Skeletal muscle cell (primary cell): ENCODE data around the gene IZUMO4.

Source experiments
- DNase-seq: peaks from one replicate; pipeline ENCODE4 v3.0.0-alpha.2; 2010; ENCODE audit warnings: low read depth
- H3K4me3 ChIP-seq: 2 replicates; pipeline ENCODE4 v1.5.1; 2011; ENCODE audit warnings: low read depth, mild to moderate bottlenecking, control low read depth, low read length, moderate library complexity

Gene IZUMO4

DNA sequence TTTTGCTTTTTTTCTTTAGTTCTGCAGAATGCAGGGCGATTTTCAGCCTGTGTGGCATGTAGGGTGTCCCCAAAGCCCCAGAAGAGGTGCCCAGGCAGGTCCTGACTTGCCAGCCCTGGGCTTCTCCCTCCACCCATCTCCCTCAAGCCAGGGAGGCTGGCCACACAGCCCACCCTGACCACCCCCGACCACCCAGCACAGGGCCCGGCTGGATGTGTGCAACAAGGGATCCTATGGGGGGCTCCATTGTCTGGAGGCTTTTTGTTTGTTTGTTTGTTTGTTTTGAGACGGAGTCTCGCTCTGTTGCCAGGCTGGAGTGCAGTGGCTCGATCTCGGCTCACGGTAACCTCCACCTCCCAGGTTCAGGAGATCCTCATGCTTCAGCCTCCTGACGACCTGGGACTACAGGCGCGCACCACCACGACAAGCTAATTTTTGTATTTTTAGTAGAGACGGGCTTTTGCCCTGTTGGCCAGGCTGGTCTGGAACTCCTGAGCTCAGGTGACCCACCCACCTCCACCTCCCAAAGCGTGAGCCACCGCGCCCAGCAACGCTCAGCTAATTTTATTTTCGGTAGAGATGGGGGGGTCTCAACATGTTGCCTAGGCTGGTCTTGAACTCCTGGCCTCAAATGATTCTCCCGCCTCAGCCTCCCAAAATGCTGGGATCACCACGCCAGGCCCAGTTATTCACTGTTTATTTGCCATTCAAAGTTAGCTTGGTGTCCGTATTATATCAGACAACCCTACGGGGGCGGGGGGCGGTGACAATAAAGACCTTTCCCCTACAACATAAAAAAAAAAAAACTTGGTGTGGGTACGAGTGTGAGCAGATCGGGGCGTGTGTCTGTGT, 37.9 kb upstream of the IZUMO4 start:
- no peak overlapping the region for H3K4me3 ChIP-seq
- no peak for DNase-seq

DNA sequence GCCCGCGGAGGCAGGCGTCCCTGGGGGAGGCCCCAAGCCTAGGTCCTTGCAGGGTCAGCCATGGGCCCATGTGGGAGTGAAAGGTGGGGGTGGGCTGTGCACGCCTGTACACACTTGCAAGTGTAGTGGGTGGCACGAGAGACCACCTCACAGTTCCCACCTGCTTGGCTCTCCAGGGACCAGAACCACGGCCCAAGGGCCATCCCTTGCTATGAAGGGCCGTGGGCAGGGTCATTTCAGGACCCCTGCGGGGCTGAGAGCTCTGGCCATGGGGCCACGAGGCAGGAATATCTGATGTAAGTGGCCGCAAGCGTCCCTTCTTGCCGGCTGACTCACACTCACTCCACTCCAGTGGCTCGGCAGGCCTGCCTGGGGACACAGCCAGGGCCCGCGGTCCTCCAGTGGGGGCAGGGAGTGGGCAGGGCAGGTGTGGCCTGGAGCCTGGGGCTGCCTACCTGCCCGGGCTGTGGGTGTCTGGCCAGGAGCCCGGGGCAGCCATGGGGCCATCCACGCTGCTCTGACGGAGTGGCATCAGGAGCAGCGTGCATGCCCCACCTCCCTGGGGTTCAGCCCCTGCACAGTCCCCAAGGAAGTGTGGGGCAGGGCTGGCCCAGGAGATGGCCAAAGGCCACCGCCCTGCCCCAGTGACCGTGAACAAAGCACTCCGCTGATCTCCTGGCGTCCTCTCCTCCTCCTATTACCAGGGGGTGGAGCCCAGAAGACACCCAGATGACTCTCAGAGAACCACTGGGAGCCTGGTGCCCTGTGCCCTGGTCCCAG, 37.1 kb upstream of the IZUMO4 start:
- DNase-seq = no peak
- H3K4me3 ChIP-seq = no peak overlapping the region

DNA sequence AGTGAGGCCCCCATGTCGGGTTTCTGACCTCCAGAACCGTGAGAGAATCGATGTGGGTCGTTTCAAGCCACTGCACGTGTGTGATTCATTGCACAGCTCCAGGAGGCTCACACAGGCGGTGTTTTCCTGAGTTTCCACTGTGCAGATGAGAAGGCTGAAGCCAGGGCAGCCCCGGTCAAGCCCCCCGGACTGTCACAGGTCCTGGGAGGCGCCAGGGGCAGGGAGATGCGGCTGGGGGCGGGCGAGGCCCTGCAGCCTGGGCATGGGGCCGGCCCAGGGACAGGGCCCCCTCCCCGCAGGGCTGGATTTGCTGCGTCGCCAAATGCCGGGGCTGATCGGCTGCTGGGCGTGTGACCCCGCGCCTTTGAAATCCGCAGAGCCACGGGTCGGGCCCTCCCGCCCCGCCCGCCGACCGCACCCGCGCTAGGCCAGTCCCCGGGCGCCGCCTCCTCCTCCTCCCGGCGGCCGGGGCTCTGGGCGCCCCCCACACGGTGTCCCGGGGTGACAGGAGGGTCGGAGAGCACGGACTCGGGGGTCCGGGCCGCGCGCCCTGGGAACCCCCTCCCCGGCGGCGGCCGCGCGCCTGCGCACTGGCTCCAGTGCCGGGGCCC, 35.7 kb upstream of the IZUMO4 start:
- peak overlapping the region; percentile 45 for H3K4me3 ChIP-seq
- DNase-seq = no peak

DNA sequence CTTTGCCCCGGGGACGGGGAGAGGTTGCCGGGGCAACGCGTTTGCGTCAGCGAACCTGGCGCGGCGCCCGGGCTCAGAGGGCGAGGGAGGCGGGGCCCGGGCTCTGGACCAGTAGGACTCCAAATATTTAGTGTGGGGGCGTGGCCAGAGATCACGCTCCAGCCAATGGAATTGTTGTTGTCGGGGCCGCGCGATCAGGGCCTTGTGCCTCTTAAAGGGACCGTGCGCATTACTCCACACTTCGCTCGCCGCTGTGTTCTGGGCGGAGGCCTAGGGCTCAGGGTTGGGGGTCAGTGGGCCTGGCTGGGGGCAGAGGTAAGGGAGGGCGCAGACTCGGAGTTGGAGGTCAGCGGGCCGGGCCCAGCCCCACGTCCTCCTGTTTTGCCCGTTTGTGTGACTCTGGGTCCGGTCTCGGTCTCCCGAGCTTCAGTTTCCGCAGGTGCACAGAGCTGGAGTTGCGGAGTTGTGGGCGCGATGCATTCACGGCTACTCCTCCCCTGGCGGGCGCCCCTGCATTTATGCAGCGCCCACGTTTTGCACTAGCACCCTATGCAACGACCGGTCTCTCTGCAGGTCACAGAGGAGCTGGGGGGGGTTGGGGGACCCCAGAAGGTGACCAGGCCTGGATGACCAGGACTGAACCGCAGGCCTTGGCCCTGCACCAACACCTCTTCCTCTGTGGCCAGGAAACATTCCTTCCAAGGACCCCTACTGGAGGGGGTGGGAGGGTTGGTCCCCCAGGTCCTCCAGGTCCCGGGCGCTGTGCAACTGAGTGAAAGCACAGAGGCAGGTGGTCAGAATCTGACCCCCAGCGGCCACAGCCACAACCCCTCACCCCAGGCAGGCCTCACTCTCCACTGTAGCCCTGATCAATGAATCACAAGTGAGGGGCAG, 35.0 kb upstream of the IZUMO4 start:
- peak; percentile 89 for DNase-seq
- H3K4me3 ChIP-seq = peak overlapping the region; percentile 46

DNA sequence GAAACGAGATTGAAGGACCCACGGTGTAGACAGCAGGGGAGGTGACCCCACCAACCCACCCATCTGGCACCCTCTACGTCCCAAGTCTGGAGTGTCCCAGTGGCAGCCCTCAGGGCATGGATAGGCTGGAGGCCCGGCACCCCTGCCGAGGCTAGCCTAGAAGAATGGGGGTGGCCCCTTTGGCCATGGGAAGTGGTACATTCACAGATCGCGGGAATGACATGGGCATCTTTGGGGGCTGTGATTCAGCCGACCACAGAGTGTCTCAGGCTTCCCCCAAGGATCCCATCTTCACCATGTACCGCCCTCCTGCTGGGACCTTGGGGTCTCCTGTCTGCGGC, 34.4 kb upstream of the IZUMO4 start:
- H3K4me3 ChIP-seq = peak overlapping the region; percentile 46
- DNase-seq = no peak

DNA sequence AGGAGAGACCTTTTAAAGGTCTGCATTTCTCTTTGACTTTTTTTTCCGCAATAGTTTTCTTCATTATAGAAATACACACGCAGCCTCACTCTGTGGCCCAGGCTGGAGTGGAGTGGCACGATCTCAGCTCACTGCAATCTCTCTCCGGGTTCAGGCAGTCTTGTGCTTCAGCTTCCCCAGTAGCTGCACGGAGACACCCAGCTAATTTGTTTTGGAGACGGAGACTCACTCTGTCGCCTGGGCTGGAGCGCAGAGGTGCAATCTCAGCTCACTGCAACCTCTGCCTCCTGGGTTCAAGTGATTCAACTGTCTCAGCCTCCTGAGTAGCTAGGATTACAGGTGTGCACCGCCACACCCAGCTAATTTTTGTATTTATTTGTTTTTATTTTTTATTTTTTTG, 33.9 kb upstream of the IZUMO4 start:
- DNase-seq = no peak
- H3K4me3 ChIP-seq = no peak overlapping the region

DNA sequence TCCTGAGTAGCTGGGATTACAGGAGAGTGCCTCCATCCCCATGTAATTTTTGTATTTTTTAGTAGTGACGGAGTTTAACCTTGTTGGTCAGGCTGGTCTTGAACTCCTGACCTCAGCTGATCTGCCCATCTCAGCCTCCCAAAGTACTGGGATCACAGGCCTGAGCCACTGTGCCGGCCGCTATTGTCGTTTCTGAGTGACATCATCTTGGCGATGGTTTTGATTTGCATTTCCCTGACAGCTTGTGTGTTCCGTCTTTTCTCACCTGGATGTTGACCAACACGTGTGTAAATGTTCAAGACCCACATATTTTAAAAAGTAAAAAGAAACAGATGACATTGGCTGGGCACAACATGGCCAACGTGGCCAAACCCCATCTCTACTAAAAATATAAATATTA, 32.9 kb upstream of the IZUMO4 start:
- no peak overlapping the region for H3K4me3 ChIP-seq
- DNase-seq = no peak

DNA sequence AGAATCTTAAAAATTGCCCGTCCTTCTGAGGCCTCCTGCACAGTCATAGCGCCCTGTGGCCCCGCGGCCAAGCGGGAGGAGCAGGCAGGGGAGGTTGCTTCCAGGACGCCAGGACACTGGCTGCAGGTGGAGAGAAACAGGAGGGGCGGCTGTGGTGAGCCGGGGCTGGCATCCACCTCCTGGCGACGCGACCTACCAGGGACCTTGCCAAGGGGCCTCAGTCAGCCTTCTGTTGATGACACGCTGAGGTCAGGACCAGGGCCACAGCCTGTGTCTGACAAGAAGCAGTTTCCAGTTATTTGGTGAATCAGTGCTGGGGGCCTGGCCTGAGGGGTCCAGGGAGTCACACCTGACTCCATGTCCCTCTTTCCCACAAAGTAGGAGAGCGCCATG, 32.3 kb upstream of the IZUMO4 start:
- DNase-seq = no peak
- H3K4me3 ChIP-seq = no peak overlapping the region

DNA sequence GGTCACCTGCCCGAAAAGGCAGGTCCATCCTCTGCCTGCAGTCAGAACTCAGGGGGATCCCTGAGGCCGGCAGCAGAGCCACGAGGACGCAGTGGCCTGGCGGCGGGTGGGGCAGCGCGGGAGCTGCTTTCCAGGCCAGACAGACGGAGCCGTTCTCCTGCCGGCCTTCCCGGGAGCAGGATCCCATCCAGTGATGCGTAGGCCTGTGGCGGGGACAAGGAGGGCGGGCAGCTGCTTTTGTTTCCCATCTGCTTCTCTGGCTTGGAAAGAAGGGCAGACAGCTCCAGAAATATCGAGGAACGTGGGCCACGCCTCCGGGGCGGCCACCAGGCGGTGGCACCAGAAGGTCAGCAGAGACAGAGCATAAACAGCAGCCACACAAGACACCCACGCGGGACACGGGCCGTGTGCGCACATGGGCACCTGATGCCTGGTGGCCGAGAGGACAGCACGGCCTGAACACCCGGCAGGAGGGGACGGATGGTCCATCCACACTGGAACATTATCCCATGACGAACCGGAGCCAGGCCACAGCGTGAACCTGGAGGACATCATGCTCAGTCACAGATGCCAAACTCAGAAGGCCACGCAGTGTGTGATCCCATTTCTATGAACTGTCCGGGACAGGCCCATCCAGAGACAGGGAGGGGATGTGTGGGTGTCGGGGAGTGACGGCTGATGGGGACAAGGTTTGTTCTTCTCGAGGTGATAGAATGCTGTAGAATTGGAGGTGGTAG, 31.8 kb upstream of the IZUMO4 start:
- no peak overlapping the region for H3K4me3 ChIP-seq
- no peak for DNase-seq

DNA sequence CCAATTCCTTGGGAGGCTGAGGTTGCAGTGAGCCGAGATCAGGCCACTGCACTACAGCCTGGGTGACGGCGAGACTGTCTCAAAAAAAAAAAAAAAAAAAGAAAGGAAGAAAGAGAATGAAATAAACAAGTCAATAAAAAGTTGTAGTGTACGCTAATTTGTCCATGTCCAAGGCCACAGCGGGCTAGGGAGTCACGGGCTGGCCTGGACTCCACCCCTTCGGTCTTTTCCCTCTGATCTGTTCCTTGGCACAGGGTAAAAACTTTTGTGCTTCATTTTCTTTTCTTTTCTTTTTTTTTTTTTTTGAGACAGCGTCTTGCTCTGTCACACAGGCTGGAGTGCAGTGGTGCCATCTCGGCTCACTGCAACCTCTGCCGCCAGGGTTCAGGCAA, 26.3 kb upstream of the IZUMO4 start:
- no peak overlapping the region for H3K4me3 ChIP-seq
- DNase-seq = no peak

DNA sequence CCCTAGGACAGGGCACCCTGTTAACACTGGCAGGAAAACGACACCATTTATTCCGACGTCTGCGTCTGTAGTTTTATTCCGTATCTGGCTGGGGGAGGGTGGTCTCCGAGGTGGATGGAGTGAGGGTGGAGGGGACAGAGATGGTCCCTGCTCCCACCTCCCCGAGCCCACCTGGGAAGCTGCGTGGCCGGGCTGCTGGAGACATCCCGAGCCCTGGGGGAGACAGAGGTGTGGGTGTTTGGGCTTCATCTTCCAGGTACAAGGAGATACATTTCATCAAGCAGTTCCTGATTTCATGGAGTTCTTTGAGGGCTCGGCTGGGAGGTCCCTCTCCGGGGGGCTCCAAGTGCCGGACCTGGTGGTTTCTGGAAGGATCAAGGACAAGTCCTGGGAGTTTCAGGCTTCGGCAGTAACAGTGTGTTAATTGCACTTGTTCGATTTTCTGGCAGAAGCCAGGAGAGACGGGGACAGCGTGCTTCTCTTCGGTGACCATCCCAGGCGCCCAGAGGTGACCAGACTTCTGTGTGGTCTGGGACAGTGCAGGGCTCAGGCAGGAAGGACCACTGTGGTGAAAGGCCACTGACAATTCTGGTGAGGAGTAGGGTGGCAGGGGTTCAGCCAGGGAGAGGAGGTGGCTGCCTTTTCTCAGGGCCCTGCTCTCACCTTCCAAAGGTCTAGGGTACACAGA, 25.6 kb upstream of the IZUMO4 start:
- DNase-seq = no peak
- H3K4me3 ChIP-seq = no peak overlapping the region

DNA sequence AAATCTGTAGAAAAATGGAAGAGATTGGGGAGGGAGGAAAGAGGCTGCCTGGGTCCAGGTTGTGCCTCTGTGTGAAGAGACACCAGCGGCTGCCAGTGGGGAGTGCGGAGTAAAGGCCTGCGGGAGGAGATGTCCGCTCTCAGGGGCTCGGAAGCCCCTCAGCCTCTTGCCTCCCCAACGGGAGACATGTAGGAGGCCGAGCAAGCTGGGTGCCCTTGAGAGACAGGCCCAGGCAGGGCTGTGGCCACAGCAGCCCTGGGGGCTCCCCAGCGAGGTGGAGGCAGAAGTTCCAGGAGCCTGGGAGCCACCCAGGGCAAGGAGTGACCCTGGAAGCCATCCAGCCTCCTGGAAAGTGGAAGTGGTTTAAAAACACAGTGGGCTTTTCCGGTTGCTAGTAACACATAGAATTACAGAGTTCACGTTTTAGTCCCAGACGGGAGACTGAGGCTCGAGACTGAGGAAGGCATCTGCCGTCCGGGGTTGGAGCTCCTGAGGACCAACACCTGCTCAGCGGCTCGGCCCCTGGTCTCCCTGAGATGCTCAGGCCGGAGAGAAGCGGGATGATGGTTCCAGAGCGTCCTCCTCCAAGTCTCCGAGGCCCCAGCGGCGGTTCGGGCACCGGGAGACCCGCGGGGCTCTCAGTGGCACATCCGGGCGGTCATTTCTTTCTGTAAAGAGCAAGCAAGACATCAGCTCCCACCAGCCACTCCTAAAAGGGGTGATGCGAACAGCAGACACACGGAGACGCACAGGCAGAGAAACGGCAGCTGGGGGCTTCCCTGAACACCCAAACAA, 23.8 kb upstream of the IZUMO4 start:
- no peak for DNase-seq
- H3K4me3 ChIP-seq = no peak overlapping the region

DNA sequence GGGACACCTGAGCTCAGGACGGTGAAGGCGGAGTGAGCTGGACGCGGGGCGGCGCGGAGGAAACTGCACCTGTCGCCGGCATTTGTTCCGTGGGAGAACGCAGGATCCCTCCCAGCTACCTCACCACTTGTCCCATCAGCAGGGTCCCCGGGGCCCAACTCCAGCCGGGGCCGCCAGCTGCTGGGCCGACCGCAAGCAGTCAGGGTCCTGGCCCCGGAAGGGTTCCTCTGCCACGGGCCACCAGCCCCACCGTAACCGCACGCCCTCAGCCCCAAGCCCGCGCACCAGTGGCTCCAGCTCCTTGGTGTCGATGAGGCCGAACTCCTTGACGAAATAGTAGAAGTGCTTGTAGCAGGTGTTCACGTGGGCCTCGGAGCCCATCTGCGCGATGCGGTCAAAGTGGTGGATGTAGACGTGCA, 20.2 kb upstream of the IZUMO4 start:
- no peak for DNase-seq
- H3K4me3 ChIP-seq = no peak overlapping the region

DNA sequence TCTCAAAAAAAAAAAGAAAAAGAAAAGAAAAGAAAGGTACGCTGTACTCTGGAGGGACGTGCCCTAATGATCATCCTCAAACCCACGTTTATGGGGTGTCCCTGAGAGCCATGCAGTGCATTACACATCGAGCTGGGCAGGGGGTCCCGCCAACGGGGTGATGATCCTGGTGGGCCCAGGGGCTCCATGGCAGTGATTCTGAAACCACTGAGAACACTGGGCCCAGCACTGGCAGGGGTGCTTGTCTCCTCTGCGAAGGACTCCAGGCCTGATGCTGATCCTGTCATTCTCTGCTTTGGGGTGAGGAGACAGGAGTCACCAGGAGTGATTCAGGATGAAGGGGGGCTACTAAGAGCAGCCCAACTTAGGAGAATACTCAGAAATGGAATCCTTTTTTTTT, 19.3 kb upstream of the IZUMO4 start:
- no peak overlapping the region for H3K4me3 ChIP-seq
- DNase-seq = no peak

DNA sequence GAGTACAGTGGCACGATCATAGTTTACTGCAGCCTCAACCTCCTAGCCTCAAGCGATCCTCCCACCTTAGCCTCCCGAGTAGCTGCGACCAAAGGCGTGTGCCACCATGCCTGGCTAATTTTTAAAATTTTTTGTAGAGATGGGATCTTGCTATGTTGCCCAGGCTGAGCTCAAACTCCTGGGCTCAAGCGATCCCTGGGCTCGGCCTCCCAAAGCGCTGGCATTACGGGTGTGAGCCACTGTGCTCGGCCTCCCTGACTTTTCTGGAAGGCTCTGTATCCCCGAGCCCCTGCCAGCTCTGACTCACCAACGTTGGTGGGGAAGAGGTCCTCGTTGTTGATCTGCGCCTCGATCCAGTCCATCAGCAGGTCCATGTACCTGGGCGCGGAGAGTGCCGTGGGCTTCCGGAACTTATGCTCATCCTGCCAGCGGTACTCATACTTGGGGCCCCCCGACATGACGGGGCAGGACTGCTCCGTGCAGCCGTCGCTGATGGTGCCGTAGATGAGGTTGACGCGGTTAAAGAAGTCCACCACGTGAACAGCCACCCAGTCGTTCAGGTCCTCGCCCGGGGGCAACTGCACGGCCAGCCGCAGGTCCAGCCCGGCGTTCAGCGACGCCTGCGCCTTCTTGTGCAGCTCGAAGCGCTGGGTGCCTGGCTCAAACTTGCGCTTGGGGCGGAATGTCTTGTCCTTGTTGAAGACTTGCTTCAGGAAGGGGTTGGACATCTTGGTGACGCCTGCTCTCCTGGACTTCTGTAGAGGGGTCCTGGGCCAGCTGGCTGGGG, 18.7 kb upstream of the IZUMO4 start:
- H3K4me3 ChIP-seq = no peak overlapping the region
- no peak for DNase-seq

DNA sequence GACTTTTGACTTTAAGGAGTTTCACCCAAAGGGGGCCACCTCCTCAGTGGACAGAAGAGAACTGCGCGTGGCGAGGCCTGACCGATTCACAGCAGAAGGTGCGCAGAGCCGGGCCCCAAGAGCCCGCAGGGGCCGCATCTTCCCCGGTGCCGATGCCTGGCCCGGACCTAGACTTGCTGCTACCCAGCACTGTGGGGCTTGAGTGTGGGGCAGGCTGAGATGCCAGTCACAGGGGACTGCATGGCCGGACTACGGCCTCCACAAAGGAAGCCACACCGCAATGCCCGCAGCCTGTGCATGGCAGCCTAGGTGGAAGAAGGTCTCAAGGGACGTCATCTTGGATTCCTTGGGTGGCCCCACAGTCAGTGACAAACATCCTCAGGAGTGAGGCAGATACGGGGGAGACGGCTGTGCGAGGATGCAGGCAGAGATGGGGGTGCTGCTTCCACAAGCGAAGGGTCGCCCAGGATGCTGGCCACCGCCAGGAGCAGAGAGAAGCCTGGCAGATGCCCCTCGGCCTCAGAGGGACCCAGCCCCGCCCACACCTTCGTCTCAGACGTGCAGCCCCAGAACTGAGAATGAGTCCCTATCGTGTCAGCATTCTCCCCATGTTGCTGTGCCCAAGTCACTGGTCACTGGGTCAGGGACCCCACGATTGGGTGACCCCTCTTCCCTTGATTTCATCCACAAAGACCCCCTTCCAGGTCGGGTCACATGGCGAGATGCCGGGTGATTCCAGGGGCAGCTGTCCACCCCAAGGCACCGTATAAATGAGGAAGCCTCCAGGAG, 17.4 kb upstream of the IZUMO4 start:
- no peak for DNase-seq
- no peak overlapping the region for H3K4me3 ChIP-seq
